Activated CD4-positive, alpha-beta T cell treated with anti-CD3 and anti-CD28 coated beads, Interleukin-2, amount 50 U/mL, for 24 hours (primary cell): ENCODE results near the gene PREB.
A peak's percentile ranks its signal among the peaks of the same experiment; 100 is the strongest.

Experiments
- DNase-seq, 2 donors: peaks; one replicate each; pipeline ENCODE4 v3.0.0-alpha.2; 2020; ENCODE audit warnings: low read depth in 1 of 2, low spot score in 1 of 2

Gene PREB

DNA sequence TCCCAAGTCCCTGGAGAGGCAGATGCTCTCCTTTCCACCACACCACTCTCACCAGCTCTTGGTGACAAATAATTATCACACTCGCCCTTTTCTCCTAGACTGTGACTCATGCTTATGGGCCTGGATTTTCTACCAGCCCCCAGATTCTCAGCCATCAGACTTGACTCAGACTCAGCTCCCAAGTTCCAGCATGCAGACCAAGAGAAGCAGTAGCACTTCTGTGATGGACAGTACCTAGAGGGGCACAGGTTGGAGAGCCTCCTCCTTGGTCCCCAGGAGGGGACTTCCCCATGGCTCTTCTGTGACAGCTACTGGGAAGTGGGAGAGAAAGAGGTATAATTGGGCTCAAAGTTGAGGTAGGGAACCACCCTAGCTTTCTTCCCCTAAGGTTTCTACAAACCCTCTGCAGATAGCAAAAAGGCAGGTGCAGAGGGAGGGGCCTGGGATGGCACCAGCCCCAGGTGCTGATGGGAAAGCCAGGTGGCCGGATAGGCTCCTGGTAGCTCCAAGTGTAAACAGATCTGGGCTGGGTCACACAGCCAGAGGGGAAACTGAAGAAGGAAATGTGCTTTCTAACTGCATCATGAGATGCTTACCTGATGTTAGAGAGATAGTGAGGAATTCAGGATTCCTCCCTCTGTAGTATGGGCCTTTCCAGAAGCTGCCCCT is 18.5 kb upstream of the PREB start:
- no peak for DNase-seq

DNA sequence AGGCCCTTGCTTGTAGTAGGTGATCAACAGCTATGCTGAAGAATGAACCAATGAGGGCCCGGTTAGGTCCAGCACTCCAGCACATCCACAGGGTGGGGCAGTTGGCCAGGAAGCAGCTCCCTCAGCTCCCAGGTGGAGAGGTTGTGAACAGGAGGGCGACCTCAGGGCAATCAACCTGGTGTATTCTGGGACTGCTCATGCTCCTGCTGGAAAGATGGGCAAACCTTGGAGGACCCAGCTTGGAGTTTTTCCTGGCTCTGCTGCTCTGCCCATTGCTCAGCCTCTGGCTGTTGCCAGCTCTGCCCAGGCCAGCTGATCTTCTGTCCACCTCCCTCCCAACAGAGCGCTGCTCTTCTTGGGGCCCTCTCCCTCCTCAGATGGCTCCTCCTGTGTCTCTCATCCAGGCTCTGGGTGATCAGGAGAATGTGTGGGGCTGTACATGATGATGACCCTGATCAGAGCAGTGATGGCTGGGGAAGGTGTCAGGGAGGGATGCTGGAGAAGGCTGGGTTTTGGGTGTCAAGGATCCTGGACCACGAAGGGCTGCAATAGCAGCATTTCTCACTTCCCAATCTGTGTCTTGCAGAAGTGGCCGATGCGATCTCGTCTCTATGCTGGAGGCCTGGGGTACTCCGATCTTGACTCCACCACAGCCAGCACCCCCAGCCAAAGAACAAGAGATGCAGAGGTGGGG is 17.8 kb upstream of the PREB start:
- no peak for DNase-seq

DNA sequence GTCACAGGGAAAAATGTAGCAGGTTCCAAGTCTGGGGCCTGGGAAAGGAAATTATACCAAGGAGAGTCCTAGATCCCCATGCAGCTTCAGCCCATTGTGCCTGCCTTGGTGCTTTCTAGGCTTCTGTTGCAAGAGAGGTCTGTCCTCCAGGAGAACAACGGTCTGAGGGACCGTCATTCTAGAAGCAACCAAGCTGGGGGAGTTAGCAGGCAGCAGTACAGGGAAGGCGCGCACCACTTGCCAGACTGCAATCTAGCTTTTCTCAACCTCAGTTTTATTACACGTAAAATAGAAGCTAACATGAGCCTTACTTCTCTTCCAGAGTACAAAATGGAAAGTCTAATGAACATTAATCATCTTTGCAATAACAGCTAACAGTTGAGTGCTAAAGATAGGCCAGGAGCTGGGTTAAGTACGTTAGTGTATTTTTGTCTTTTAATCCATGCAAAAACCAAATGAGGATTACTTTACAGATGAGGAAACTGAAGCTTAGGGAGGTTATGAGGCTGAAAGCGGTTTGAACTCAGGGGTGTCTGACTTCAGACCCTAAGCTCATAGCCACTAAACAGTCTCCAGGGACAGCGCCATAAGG is 16.3 kb upstream of the PREB start:
- DNase-seq, result no peak

DNA sequence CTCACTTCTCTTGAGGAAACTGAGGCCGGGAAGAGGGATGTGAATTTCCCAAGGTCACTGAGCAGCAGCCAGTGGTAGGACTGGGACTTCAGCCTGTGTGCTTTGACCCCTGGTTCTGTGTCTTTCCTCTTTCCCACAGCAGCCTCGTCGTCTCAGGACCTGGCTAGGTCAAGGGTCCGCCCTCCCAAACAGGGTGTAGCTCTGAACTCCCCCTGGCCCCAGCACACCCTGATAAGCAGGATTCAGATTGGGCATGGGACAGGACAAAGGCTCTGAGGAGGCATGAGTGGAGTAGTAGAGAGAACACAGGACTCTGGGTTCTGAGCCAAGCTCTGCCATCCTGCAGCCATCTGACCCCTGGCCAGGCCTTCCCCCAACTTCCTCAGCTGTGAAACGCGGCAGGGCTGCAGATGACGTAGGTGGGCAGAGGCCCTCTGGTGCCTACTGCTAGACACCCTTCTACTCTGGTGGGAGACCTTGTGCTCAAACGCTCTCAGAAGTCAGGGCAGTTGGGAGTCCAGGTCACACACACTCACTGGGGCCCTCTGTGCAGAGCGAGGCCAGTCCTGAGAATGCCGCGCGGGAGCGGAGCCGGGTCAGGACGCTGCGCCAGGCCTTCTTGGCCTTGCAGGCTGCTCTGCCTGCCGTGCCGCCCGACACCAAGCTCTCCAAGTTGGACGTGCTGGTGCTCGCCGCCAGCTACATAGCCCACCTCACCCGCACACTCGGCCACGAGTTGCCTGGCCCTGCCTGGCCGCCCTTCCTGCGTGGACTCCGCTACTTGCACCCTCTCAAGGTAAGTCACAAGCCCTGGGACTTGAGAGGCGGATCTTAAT is 15.4 kb upstream of the PREB start:
- no peak for DNase-seq

DNA sequence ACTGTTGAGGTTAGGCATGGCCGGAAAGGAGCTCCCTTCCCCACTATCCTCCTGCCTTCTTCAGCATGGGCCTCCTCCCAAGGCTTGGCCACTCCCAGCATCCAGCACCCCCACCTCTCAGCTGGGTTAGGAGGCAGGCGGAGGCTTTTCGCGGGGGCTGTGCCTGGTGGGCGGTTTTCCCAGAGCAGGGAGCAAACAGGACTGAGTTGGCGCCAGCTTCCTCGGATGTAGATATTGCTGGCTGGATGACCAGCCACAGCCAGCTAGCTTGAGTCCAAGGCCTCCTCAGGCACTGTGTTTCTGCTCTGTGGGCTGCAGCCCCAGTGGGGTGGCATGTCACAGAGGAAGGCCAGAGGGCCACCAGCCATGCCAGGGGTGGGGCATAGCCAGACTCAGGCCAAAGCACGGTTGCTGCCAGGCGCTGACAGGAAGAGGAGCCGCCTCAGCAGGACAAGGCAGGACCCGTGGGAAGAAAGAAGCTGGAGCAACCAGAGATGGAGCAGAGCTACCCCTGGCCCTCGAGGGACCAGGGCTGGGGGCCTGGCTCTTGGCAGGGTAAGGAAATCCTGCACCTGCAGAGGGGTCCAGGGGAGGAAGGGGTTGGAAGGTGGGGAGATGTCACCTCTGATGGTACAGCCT is 14.5 kb upstream of the PREB start, which contains the start of gene TCF23:
TSS of gene TCF23 (plus strand) at position 204 of the 639 bp plus-strand sequence. CDS start at position 334, 130 bp downstream.
- no peak for DNase-seq

DNA sequence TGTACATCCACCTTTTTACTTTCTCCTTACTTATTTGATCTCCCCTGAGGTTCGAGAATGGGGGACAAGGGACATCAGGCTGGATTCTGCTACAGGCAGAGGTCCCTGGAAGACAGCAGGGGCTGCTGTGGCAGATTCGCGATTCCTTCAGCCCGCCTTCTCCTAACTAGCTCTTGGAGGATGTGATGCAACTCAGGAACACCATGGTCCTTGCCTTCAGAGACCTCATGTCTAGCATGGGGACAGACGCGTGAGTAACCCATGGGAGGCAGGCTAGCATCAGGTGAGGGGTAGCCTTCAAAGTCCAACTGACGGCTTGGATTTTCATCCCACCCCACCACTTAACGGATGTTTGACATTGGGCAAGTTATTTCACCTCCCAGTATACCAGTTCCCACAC is 13.5 kb upstream of the PREB start:
- DNase-seq, result no peak

DNA sequence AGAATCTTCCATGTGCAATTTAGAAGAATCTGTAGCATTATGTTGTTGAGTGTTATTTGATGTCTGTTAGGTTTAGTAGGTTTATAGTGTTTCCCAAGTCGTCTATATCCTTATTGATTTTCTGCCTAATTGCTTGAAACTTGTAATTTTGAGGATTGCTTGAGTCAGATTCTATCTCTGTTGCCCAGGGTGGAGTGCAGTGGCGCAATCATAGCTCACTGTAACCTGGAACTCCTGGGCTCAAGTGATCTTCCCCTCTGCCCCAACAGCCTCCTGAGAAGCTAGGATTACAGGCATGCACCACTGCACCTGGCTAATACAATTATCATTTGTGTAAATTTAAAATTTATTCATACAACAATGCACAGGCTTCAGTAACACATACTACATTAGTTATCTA is 11.2 kb upstream of the PREB start:
- DNase-seq, result no peak

DNA sequence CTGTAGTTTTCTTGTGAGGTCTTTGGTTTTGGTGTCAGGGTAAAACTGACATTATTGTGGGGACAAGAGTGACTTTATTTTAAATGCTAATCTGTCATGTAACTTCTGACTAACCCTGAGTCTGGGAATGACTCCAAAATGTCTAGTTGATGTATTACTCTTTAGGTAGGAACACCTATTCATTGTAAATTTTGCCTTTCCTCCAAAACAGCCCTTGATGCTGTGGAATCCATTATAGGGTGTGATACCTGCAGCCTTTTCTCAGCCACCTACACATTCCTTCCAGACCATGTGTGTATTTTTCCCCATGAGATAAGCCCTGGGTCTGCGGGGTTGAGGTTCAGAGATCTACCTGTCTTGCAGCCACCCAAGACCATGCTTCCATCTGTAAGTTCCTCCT is 8.8 kb upstream of the PREB start:
- DNase-seq, result no peak

DNA sequence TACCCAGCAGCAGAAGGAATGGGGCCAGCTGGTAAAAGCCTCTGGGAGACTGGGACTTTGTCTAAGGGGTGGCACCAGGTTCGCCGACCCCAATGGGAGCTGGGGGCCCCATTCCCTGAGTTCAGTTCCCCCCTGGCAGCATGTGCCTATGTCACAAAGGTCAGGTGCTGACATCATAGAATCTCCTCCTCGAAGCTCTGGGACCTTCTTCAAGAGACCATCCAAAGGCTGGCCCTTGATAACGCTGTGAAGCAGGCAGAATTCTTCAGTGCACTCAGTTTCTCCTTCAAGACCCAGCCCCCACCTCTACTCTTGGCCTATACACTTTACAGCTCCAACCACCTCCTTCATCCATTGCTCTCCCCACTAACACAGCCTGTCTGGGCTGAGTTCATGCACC is 4.9 kb upstream of the PREB start, which contains the start of gene PRR30:
TSS of gene PRR30 (minus strand) at position 101 of the 400 bp plus-strand sequence. CDS start 1,081 bp downstream, outside the sequence.
- no peak for DNase-seq

DNA sequence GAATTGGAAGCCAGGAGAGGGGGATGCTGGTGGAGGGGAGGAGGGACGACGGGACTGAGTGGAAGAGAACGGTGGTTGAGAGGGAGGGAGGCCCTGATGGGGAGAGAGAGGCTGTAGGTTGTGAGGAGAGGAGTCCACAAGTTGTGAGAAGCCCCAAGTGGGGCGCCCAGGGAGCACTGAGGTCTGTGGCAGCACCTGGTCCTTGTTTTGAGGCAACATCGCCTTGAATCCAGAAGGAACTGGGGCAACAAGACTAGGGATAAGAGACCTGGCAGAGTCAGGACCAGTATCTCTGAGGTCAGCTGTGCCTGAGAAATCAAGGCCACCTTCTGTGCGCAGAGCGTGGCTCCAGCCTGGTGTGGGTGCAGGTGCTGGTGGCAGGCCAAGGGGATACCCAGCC is 3.7 kb upstream of the PREB start:
- DNase-seq, result no peak

DNA sequence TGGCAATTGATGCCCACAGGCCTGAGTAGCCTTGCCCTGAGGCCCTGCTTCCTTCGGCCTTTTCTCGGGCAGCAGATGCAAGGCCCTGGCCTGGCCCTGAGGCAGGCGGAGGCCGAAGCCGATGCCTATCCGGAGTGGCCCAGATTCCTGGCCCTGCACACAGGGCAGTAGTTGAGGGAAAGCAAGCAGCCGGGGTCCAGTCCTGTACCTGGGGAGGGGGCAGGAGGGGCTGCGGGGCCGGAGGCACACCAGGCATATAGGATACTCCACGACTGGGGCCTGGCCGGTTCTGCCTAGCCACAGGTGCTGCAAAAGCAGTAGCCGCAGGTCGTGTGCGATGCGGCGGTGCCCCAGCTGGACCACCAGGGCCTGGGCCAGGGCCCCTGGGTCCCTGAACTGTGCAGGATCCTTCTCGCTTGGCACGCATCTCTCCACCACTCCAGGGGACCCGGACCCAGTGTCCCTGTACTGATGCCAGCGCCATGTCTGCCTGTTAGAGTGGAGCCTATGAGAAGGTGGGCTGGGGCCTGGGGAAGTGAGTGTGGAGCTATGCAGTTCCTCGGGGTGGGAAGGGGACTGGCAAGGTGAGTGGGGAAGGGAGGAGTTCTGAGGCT is 3.0 kb upstream of the PREB start:
- no peak for DNase-seq

DNA sequence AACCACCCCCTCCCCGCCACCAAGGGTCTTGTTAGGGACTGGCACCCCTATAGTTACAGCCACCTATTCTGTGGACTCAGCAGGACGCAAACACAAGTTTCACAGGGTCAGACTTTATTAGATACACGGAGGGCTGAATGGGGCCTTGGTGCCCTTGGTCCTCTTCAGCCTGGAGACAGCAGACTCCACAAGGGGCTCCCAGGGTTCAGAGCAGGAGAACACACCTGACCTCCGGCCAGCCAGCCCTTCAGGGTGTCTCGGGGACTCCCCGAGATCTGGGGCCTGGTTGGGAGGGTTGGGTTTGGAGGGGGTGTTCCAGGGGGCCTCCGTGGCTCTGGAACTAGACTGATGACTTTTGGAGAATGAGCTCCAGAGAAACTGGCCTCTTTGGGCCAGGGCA is 2.3 kb upstream of the PREB start:
- DNase-seq, result no peak

DNA sequence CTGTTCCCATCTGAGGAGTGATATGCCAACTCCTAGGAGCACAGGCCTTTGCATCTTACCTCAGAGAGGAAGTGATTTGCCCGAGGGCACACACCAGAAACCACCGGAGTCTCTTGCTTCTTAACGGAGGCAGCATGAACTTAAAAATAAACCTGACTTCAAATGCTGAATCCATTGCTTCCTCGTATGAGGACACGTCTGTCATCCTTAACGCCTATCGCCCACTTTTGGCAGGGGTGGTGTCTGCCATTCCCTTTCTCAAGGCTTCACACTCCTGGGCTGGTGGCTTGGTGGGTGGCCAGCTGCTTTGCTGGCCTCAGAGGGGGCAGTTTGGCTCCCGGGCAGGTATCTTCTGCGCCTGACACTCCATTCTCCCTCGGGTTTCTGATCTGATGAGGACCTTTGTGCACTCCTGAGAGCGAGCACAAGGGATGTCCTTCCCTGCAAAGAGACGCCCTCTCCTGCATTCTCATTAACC is 1.1 kb upstream of the PREB start:
- DNase-seq, result no peak

DNA sequence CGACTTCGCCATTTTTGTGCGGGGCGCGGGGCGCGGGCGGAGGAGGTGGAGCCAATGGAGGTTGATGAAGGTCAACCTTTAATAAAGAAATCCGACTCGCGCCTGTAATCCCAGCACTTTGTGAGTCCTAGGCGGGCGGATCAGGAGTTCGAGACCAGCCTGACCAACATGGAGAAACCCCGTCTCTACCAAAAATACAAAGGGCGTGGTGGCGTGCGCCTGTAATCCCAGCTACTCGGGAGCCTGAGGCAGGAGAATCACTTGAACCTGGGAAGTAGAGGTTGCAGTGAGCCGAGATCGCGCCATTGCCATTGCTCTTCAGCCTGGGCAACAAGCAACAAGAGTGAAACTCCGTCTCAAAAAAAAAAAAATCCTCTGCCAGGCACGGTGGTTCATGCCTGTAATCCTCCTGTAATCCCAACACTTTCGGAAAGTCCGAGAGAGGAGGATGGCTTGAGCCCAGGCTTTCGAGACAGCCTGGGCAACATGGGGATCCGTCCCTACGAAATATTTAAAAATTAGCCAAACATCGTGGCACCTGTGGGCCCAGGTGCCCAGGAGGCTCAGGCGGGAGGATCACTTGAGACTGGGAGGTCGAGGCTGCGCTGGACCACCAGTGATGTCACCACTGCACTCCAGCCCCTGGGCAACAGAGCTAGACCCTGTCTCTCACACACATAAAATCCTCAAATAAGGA is 493 bp upstream of the PREB start:
- DNase-seq, result no peak

DNA sequence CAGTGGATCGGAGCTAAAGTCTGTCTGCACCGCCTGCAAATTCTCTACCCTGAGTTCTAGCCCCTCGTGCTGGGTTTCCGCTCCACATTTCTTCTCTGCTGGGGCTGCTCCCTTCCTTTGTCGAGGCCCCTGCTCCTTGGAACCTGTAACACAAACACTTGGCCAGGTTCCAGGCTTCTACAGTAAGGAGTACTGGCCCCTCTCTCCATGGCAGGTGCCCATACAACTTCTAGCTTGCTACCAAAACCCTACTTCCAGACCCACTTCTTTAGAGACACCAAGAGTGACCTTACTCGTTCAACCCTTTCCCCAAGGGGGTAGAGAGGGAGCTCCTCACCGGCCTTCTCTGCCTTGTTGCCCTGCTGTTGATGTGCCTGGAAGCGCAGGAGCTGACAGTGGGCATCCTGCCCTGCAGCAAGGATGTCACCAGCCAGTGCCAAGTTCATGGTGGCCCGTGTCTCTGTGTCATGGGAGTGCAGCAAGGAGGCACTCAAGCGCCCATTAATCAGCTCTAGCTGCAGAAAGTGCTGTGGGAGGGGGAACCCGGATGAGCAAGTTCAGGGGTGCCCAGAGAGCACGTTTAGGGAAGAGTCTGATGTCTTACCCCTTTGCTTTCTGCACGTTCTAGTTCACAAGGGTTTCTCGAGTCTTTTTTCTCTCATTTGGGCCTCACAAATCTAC is 1.1 kb downstream of the PREB start:
- DNase-seq, result peak in 1 of 2 donors; percentile 8

DNA sequence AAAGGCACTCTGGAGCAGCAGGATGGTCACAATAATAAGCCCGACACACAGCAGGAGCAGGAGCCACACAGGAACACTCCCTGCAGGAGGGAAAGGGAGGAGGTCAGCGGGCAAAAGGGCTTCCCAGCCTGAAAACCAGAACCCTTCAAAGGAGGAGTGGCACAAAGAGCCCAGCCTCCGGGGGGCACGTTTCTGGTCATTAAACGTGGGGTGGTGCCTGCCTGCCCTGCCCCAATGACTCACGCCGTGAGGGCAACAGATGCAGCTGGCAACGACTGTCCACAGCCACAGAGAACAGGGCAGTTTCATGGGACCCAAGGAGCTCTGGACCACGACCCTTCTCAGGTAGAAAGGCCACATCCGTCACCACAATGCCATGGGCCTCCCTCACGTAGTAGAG is 3.0 kb downstream of the PREB start:
- no peak for DNase-seq

DNA sequence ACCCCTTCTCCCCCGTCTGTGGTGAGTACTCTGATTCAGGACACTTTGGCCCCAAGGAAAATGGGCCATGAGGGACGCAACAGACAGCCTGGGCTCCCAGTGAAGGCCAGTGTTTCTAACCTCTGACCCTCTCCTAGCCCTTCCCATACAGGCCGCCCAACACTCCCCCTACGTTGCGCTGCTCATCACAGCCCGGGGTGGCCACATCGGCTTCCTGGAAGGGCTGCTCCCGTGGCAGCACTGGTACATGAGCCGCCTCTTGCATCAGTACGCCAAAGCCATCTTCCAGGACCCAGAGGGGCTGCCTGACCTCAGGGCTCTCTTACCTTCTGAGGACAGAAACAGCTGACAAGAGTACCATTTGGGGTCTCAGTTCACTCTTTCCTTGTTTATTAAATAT is 4.0 kb downstream of the PREB start:
- no peak for DNase-seq

DNA sequence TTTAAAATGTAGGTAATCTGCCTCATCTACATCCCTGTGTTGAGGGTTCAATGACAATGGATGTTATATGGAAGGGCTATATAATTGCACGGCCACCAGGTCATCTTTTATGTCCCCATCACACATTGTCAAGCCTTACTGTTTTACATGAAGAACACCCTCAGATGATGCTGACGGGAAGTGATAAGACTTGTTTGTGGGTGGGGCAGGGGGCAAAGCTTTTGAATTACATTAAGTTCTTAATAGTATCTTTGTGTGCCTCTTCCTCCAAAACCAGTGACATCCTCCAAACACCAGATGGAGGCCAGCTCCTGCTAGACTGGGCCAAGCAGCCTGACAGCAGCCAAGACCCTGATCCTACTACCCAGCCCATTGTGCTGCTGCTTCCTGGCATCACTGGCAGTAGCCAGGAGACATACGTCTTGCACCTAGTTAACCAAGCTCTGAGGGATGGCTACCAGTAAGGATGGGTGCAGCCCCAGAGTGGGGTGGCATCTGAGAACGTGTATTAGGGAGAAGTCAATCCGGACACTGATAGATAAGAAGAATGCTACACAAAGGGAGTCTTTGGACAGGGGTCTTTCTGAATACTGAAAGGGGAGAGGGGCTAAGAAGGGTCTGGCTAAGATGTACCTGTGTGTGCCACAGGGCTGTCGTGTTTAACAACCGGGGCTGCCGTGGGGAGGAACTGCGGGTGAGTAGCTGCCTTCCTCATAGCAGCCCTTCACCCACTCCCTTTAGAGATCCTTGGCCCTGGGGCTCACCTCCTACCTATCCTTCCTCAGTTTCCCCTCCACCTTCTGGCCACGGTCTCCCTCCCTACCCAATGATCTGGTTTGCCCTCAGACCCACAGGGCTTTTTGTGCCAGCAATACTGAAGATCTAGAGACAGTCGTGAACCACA is 5.5 kb downstream of the PREB start:
- DNase-seq, result no peak
